H9 (cell line): ENCODE results near the gene SEL1L. TPM values are rescaled to one million over a fixed set of nuclear protein-coding genes. Genes with fewer than 3 reads are reported as not detected.
A peak's percentile ranks its signal among the peaks of the same experiment; 100 is the strongest.

Experiments
- DNase-seq: peaks from one replicate; pipeline ENCODE4 v3.0.0-alpha.2; 2017
- H2AFZ ChIP-seq: one replicate; pipeline ENCODE4 v1.6.1; 2013; ENCODE audit warnings: mild to moderate bottlenecking, low read length, control low read depth, moderate library complexity
- H2AK5ac ChIP-seq: 2 replicates; pipeline ENCODE4 v1.6.1; 2013; ENCODE audit warnings: low read length, control low read depth, mixed read lengths; ENCODE audit not compliant: insufficient read length
- H2BK120ac ChIP-seq: one replicate; pipeline ENCODE4 v1.6.1; 2013; ENCODE audit warnings: low read depth, mild to moderate bottlenecking, low read length, control low read depth, inconsistent platforms; ENCODE audit not compliant: poor library complexity, severe bottlenecking
- H2BK12ac ChIP-seq: 2 replicates; pipeline ENCODE4 v1.6.1; 2013; ENCODE audit warnings: low read length, control low read depth, mixed read lengths, low read depth; ENCODE audit not compliant: insufficient read length
- H2BK15ac ChIP-seq: 2 replicates; pipeline ENCODE4 v1.6.1; 2013; ENCODE audit warnings: low read depth, low read length, control low read depth
- H2BK20ac ChIP-seq: one replicate; pipeline ENCODE4 v1.6.1; 2013; ENCODE audit warnings: low read depth, mild to moderate bottlenecking, low read length, control low read depth, inconsistent platforms; ENCODE audit not compliant: poor library complexity, severe bottlenecking
- H2BK5ac ChIP-seq: 2 replicates; pipeline ENCODE4 v1.6.1; 2013; ENCODE audit warnings: low read length, control low read depth, mixed read lengths; ENCODE audit not compliant: insufficient read length
- H3K14ac ChIP-seq: 2 replicates; pipeline ENCODE4 v1.6.1; 2013; ENCODE audit warnings: low read length, control low read depth; ENCODE audit not compliant: insufficient read depth
- H3K18ac ChIP-seq: 2 replicates; pipeline ENCODE4 v1.6.1; 2013; ENCODE audit warnings: low read depth, mild to moderate bottlenecking, mixed read lengths, low read length, control low read depth; ENCODE audit not compliant: insufficient read length
- H3K23ac ChIP-seq: 2 replicates; pipeline ENCODE4 v1.6.1; 2013; ENCODE audit warnings: low read length, control low read depth, mixed read lengths, low read depth; ENCODE audit not compliant: insufficient read length
- H3K23me2 ChIP-seq: 2 replicates; pipeline ENCODE4 v1.6.1; 2013; ENCODE audit warnings: low read depth, mild to moderate bottlenecking, mixed read lengths, low read length, control low read depth; ENCODE audit not compliant: insufficient read length, poor library complexity, severe bottlenecking
- H3K27ac ChIP-seq: 2 replicates; pipeline ENCODE4 v1.5.1; 2013; ENCODE audit warnings: low read length, control low read depth, mixed read lengths, low read depth; ENCODE audit not compliant: insufficient read length
- H3K27me3 ChIP-seq: 2 replicates; pipeline ENCODE4 v1.6.1; 2013; ENCODE audit warnings: low read length, control low read depth, inconsistent platforms; ENCODE audit not compliant: insufficient read depth
- H3K4ac ChIP-seq: 2 replicates; pipeline ENCODE4 v1.6.1; 2013; ENCODE audit warnings: low read depth, mild to moderate bottlenecking, control low read depth, inconsistent platforms, low read length, moderate library complexity
- H3K4me1 ChIP-seq: 2 replicates; pipeline ENCODE4 v1.6.1; 2013; ENCODE audit warnings: low read length, control low read depth, inconsistent platforms; ENCODE audit not compliant: insufficient read depth
- H3K4me2 ChIP-seq: 2 replicates; pipeline ENCODE4 v1.6.1; 2013; ENCODE audit warnings: low read length, control low read depth, mixed read lengths; ENCODE audit not compliant: insufficient read length, insufficient read depth
- H3K56ac ChIP-seq: 2 replicates; pipeline ENCODE4 v1.6.1; 2013; ENCODE audit warnings: low read depth, mild to moderate bottlenecking, mixed read lengths, low read length, control low read depth; ENCODE audit not compliant: insufficient read length
- H3K79me1 ChIP-seq: 2 replicates; pipeline ENCODE4 v1.6.1; 2013; ENCODE audit warnings: low read depth, mild to moderate bottlenecking, moderate library complexity, low read length, control low read depth, inconsistent platforms; ENCODE audit not compliant: insufficient read depth, poor library complexity, severe bottlenecking
- H3K79me2 ChIP-seq: 2 replicates; pipeline ENCODE4 v1.6.1; 2013; ENCODE audit warnings: low read length, control low read depth, inconsistent platforms; ENCODE audit not compliant: insufficient read depth
- H3K9ac ChIP-seq: 2 replicates; pipeline ENCODE4 v1.6.1; 2013; ENCODE audit warnings: low read length, control low read depth, mixed read lengths; ENCODE audit not compliant: insufficient read length; ENCODE audit errors: extremely low read depth
- H3K9me3 ChIP-seq: one replicate; pipeline ENCODE4 v1.6.1; 2013; ENCODE audit warnings: low read depth, low read length, inconsistent platforms; ENCODE audit not compliant: control insufficient read depth
- H3T11ph ChIP-seq: one replicate; pipeline ENCODE4 v1.6.1; 2013; ENCODE audit warnings: mild to moderate bottlenecking, low read length, control low read depth, inconsistent platforms
- H4K20me1 ChIP-seq: one replicate; pipeline ENCODE4 v1.6.1; 2013; ENCODE audit not compliant: control insufficient read depth, insufficient read length, insufficient read depth
- H4K5ac ChIP-seq: 2 replicates; pipeline ENCODE4 v1.6.1; 2013; ENCODE audit warnings: low read depth, mild to moderate bottlenecking, mixed read lengths, low read length, control low read depth; ENCODE audit not compliant: insufficient read length
- H4K8ac ChIP-seq: replicated peaks from 2 replicates; pipeline ENCODE4 v1.6.1; 2013; ENCODE audit warnings: low read length, control low read depth, mixed read lengths, low read depth; ENCODE audit not compliant: insufficient read length
- H4K91ac ChIP-seq: 2 replicates; pipeline ENCODE4 v1.6.1; 2013; ENCODE audit warnings: low read depth, mild to moderate bottlenecking, moderate library complexity, mixed read lengths, low read length, control low read depth; ENCODE audit not compliant: insufficient read length
- H3K27ac Mint-ChIP-seq, 3 experiments: 2 replicates in 2 of 3; 3 replicates in 1 of 3; pipeline ENCODE4 v1.8.0; 2020 to 2021; ENCODE audit warnings: mixed read lengths in 3 of 3, mild to moderate bottlenecking in 1 of 3, moderate library complexity in 1 of 3
- H3K27me3 Mint-ChIP-seq: 2 replicates; pipeline ENCODE4 v1.8.0; 2021; ENCODE audit warnings: low read depth, mild to moderate bottlenecking, moderate library complexity, mixed read lengths
- H3K36me3 Mint-ChIP-seq, 3 experiments: 2 replicates in 2 of 3; 3 replicates in 1 of 3; pipeline ENCODE4 v1.8.0; 2020 to 2021; ENCODE audit warnings: low read depth in 3 of 3, mixed read lengths in 3 of 3; ENCODE audit not compliant: insufficient read depth in 1 of 3
- H3K4me1 Mint-ChIP-seq, 2 experiments: 2 replicates each; pipeline ENCODE4 v1.8.0; 2020; ENCODE audit warnings: mixed read lengths in 2 of 2
- H3K4me3 Mint-ChIP-seq, 2 experiments: 2 replicates in 1 of 2; 3 replicates in 1 of 2; pipeline ENCODE4 v1.8.0; 2020 to 2021; ENCODE audit warnings: mild to moderate bottlenecking in 2 of 2, mixed read lengths in 2 of 2, moderate library complexity in 1 of 2
- H3K9me3 Mint-ChIP-seq, 2 experiments: 2 replicates in 1 of 2; 3 replicates in 1 of 2; pipeline ENCODE4 v1.8.0; 2020; ENCODE audit warnings: mild to moderate bottlenecking in 2 of 2, mixed read lengths in 2 of 2, moderate library complexity in 1 of 2
- WGBS: extraction: QIAGEN DNeasy Blood & Tissue Kit; methylation state at CpG from one replicate; pipeline ENCODE4 v1.1.7; 2013; ENCODE audit warnings: missing lambda C conversion rate, low lambda C conversion rate, mixed read lengths; ENCODE audit not compliant: insufficient read length; ENCODE audit errors: extremely low coverage; 5-methylcytosine and 5-hydroxymethylcytosine counted together
- total RNA-seq: library from RNA; stranded (reverse); gene quantifications from 2 replicates; pipeline ENCODE4 v1.2.1, GENCODE V29; 2021
- TF ChIP-seq, protein P1 (sequence below): fragments of 200-600 bp; sonication (generic); conservative IDR thresholded peaks from 3 replicates; pipeline ENCODE4 v1.8.0; 2021; ENCODE audit warnings: antibody characterized with exemption, mild to moderate bottlenecking

The SEL1L gene
- total RNA-seq, 1 experiment from 2014 or later, result 27.5 TPM

DNA sequence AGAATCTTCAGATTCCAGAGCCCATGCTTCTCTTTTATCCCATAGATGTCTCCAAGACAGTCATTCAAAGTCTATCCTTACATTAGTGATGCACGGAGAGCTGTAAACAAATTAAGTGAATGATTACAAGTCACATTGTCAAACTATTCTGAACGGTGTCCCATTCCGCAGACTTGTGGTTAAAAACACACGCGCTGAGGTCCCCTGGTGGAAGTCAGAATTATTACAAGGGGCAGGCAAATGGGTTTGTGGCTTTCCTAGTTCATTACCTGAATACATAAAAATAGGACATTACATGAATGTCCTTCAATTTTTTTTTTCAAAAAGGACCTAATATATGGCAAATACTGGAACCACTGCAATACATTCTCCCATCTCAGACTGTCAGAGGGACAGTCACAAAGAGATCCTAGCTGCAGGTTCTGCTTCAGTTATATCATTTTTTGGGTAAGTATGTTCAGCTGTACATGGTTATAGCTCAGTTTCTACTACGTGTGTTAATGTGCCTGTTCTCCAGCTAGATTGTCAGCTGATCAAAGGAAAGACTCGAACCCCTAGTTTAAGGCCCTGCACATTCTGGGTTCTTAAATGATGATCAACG is 80.4 kb downstream of the SEL1L start:
- no peak overlapping the region for H4K5ac ChIP-seq
- no peaks in the 10 kb centered on the region for H3K23me2 ChIP-seq
- no peak overlapping the region for H4K91ac ChIP-seq
- WGBS, result no CpG with 5 or more reads among the region's 8 CpGs
- no peaks in the 10 kb centered on the region for H3K36me3 Mint-ChIP-seq
- no peak overlapping the region for H3K18ac ChIP-seq
- no peak overlapping the region for H3T11ph ChIP-seq
- no peak overlapping the region for H2BK20ac ChIP-seq
- no peak overlapping the region for H3K9ac ChIP-seq
- H3K4ac ChIP-seq, result no peak overlapping the region
- no peaks in the 10 kb centered on the region for H3K27me3 ChIP-seq
- H2AK5ac ChIP-seq, result no peak overlapping the region
- H4K20me1 ChIP-seq, result no peaks in the 10 kb centered on the region
- peak; percentile 58 for DNase-seq
- H3K14ac ChIP-seq, result no peak overlapping the region
- H2AFZ ChIP-seq, result no peak overlapping the region
- H3K23ac ChIP-seq, result no peak overlapping the region
- peaks cover 29 to 30% of the 10 kb centered on the region in 2 experiments for H3K4me1 Mint-ChIP-seq
- H3K4me2 ChIP-seq, result no peak overlapping the region
- peaks cover 2 to 3% of the 10 kb centered on the region in 2 experiments; a peak in 3 of 5 replicates for H3K9me3 Mint-ChIP-seq
- TF ChIP-seq, protein P1, sequence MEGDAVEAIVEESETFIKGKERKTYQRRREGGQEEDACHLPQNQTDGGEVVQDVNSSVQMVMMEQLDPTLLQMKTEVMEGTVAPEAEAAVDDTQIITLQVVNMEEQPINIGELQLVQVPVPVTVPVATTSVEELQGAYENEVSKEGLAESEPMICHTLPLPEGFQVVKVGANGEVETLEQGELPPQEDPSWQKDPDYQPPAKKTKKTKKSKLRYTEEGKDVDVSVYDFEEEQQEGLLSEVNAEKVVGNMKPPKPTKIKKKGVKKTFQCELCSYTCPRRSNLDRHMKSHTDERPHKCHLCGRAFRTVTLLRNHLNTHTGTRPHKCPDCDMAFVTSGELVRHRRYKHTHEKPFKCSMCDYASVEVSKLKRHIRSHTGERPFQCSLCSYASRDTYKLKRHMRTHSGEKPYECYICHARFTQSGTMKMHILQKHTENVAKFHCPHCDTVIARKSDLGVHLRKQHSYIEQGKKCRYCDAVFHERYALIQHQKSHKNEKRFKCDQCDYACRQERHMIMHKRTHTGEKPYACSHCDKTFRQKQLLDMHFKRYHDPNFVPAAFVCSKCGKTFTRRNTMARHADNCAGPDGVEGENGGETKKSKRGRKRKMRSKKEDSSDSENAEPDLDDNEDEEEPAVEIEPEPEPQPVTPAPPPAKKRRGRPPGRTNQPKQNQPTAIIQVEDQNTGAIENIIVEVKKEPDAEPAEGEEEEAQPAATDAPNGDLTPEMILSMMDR, result peak; percentile 89
- H3K4me3 Mint-ChIP-seq, result no peak overlapping the region
- H3K79me1 ChIP-seq, result no peaks in the 10 kb centered on the region
- H2BK120ac ChIP-seq, result no peak overlapping the region
- H3K79me2 ChIP-seq, result no peaks in the 10 kb centered on the region
- no peak overlapping the region for H2BK12ac ChIP-seq
- no peak overlapping the region for H3K27ac ChIP-seq
- peaks cover 3% of the 10 kb centered on the region; the same call in 1 of the 2 replicates for H3K27me3 Mint-ChIP-seq
- H3K27ac Mint-ChIP-seq, result no peak overlapping the region
- no peak overlapping the region for H2BK15ac ChIP-seq
- H3K4me1 ChIP-seq, result peaks cover 5% of the 10 kb centered on the region; the same call in 1 of the 2 replicates
- H3K56ac ChIP-seq, result no peak overlapping the region
- H4K8ac ChIP-seq, result no peak overlapping the region
- no peaks in the 10 kb centered on the region for H3K9me3 ChIP-seq
- H2BK5ac ChIP-seq, result no peak overlapping the region
